HG03025 (cell line): ENCODE results near the gene ASAP2.

Experiments used
- ATAC-seq: cut with Tn5 transposase; IDR thresholded peaks from one replicate; pipeline ENCODE4 v1.9.1; 2021; ENCODE audit warnings: mild to moderate bottlenecking, moderate library complexity; ENCODE audit not compliant: unreplicated experiment, low FRiP score

The ASAP2 gene

GRCh38 chr2:9269695-9270360, 63.2 kb downstream of the ASAP2 start:
- no peak for ATAC-seq

GRCh38 chr2:9271091-9271490, 64.5 kb downstream of the ASAP2 start:
- ATAC-seq, result no peak

- no peak for ATAC-seq
Observed at GRCh38 chr2:9271691-9272090, 65.1 kb downstream of the ASAP2 start.

GRCh38 chr2:9273486-9274130, 67.0 kb downstream of the ASAP2 start:
- ATAC-seq, result no peak

GRCh38 chr2:9274701-9275343, 68.2 kb downstream of the ASAP2 start:
- ATAC-seq, result no peak

- no peak for ATAC-seq
Observed at GRCh38 chr2:9275399-9275798, 68.8 kb downstream of the ASAP2 start.

- no peak for ATAC-seq
Observed at GRCh38 chr2:9276074-9276473, 69.5 kb downstream of the ASAP2 start.

- no peak for ATAC-seq
Observed at GRCh38 chr2:9276901-9277451, 70.4 kb downstream of the ASAP2 start.

GRCh38 chr2:9278439-9278838, 71.8 kb downstream of the ASAP2 start:
- no peak for ATAC-seq

- ATAC-seq, result no peak
Observed at GRCh38 chr2:9279426-9279825, 72.8 kb downstream of the ASAP2 start.

GRCh38 chr2:9280224-9280623, 73.6 kb downstream of the ASAP2 start:
- ATAC-seq, result no peak

- no peak for ATAC-seq
Observed at GRCh38 chr2:9281145-9281544, 74.5 kb downstream of the ASAP2 start.

- ATAC-seq, result no peak
Observed at GRCh38 chr2:9282128-9283112, 75.8 kb downstream of the ASAP2 start.

- no peak for ATAC-seq
Observed at GRCh38 chr2:9284521-9285297, 78.1 kb downstream of the ASAP2 start.

- no peak for ATAC-seq
Observed at GRCh38 chr2:9285385-9285920, 78.8 kb downstream of the ASAP2 start.

- ATAC-seq, result no peak
Observed at GRCh38 chr2:9285921-9286320, 79.3 kb downstream of the ASAP2 start.

- no peak for ATAC-seq
Observed at GRCh38 chr2:9286554-9287399, 80.2 kb downstream of the ASAP2 start.

- ATAC-seq, result no peak
Observed at GRCh38 chr2:9287400-9288045, 80.9 kb downstream of the ASAP2 start.
